NOMO-1 treated with DMSO at 0.1 percent for 48 hours (cell line): Measurements from ENCODE around the gene NOL12.
"Not testable (repeated sequence)": the region's sequence is repeated elsewhere in the genome, so short reads cannot be mapped to it uniquely, and the experiment has no call there.

ENCODE experiments used
- DNase-seq: peaks from one replicate; lab custom pipeline; 2025; ENCODE audit not compliant: unreplicated experiment; lab: John Stamatoyannopoulos, UW

Gene NOL12

DNA sequence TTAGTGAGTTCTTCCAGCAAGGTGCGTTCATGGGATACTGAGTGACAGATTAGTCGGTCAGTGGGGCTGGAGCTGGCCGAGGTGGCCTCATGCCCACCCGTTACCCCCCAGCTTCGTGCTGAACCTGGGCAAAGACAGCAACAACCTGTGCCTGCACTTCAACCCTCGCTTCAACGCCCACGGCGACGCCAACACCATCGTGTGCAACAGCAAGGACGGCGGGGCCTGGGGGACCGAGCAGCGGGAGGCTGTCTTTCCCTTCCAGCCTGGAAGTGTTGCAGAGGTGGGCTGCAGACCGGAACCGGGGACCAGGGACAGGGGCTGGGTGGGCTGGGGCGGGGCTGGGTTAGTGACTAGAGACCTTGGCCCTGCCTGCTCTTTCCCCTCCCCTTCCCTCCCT is 7.8 kb upstream of the NOL12 start:
- DNase-seq, result no peak

DNA sequence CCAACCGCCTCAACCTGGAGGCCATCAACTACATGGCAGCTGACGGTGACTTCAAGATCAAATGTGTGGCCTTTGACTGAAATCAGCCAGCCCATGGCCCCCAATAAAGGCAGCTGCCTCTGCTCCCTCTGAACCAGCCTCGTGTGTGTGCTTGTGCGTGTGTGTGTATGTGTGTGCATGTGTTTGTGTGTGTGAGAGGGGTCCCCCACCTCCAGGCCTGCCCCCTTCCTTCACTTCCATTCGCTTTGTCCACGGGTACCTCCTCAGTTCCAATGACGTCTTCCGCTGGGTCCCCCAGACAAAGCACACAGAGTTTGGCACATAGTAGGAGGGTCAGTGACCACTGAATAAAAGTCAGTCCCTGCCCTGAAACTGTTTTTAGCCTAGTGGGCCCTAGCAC is 6.5 kb upstream of the NOL12 start:
- no peak for DNase-seq

DNA sequence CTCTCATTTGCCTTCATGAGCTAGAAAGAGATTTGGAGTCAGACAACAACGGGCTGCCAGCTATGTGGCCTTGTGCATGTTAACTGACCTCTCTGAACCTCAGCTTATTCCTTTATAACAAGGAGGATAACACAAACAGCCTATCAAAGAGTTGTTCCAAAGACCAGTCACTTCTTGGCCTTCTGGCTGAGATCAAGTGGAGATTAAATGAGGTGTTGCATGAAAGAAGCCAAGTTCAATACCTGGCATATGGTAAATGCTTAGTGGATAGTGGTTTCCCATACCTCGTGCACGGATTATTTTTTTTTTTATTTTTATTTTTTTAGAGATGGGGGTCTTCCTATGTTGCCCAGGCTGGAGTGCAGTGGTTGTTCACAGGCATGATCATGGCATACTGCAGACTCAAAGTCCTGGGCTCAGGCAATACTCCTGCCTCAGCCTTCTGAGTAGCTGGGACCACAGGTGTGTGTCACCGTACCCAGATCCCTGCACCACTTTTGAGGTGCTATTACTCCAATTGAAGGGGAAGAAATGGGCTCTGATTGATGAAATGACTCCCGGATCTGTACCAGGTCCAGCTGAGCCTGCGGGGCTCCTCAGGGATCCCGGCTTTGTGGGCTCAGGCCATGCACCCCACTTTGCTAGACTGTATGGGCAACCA is 5.8 kb upstream of the NOL12 start:
- no peak for DNase-seq

DNA sequence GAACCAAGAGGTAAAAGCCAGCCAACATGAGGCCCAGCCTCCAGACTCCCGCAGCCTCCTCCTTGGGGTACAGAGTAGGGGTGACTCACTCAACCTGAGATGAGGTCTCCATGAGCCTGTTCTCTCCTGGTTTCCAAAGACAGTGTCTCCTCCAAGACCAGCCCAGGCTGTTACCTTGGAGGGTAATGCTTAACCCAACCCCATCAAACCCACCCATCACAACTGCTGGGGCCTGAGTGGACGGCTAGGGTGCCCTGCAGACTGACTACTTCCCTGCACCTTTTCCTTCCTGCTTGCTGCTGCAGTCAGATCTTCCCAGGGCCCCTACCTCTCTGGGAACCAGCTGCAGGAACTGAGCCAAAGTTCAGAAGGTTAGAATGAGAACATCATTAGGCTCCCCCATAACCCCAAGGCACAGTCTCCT is 5.1 kb upstream of the NOL12 start:
- no peak for DNase-seq

DNA sequence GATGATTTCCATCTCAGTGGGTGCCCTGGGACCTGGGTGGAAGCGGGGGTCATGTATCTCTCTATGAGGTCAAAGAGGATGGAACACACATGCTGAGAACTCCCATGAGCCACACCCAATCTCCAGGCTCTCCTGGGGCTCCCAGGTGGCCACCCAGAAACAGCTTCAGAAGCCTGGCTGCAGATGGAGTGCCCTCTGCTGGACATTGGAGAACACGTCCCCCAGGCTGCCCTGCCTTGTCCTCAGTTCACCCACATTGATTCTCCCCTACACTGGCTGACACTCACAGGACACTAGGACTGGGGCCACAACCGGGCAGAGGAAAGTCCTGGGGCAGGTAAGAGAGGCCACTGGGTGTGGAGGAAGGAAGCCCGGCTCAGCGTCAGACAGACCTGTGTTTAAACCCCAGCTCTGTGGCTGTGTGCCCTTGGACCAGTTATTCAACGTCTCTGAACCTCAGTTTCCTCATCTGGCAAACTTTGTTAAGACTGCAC is 4.5 kb upstream of the NOL12 start:
- peak; percentile 68 for DNase-seq

DNA sequence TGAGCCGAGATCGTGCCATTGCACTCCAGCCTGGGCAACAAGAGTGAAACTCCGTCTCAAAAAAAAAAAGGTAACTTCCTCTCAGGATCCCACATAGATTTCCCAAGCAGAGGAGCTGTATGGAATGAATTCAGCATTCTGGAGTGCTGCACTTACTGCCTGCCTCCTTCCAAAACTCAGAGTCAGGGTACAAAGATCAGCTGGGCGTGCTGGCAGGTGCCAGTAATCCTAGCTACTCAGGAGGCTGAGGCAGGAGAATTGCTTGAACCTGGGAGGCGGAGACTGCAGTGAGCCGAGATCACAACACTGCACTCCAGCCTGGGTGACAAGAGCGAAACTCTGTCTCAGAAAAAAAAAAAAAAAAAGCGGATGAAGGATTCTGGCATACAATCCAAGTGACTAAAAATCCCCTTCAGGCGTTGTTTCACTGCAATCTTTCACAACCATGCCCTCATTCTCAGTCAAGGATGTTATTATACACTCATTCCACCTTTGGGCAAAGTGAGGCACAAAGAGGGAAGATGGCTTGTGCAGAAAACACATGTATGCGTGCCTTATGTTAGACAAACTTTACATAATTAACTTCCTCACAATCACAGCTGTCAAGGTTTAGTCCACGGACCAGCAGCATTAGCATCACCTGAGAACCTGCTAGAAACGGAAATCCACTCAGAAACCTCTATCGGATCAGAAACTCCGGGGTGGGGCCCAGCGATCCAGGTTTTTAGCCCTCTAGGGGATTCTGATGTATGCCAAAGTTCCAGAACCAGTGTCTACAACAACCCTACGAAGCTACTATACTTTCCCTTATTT is 1.1 kb upstream of the NOL12 start:
- no peak for DNase-seq

DNA sequence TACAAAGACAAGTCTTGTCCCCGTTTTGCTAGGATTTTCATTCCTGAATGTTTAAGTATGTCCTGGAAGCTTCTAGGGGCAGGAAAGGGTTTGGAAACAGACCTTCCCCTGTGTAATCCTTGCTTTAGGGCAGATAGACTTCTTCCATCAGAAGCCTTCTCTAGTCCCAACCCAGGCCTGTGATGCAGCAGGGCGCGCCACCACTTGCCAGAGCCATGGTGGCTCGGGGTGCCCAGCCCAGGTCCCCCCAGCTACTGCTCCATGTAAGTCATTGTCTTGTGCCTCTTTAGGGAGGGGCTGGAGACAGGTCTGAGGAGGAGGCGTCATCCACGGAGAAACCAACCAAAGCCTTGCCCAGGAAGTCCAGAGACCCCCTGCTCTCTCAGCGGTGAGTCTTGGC is 4.3 kb downstream of the NOL12 start:
- no peak for DNase-seq

DNA sequence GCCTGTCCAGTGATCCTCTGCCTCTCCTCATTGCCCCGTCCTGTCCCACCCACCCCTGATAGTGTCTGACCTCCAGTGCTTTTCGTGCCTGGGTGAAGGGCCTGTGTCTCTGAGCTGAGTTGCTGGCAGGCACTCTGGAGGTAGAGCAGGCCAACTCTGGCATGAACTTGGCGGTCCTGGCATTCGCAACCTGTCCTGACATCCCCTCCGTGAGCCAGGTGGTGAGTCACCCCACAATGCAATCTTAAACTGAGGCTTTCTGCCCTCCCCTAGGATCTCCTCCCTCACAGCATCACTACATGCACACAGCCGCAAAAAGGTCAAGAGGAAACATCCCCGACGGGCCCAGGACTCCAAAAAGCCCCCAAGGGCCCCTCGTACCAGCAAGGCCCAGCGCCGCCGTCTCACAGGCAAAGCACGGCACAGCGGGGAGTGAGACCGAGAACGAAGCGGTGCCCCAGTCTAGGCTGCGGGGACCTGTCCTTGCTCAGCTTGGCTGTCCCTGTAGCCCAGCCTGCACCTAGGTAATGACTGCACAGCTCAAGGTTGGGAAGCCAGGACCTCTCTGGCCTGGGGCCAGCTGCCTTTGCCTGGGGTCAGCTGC is 4.9 kb downstream of the NOL12 start:
- no peak for DNase-seq

DNA sequence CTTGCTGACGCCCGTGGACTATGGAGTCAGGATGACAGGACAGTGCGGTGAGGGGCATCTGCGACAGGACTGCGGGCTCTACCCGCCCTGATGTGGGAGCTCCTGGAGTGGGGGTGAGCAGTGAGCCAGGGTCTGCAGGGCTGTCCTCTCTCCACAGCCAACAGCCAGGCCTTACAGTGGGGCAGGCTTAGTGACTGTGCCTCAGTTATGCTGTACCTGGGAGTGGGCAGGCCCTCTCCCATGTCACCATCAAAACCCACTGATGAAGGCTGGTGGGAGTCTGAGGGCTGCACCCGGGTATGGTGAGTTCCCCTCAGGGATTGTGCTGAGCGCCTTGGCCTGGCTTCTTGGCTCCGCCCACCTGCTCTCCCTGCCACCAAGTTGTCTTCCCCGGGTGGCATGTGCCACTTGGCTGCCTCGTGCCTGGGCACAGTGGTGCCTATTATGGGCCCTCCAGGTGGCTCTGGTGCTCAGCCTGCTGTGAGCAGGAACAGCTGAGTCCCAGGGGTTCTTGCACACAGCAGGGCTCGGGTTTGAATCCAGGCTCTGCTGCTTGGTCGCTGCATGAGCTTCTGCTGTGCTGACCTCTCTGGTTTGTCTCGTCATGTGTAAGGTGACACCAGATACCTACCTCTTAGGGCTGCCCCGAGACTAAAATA is 6.6 kb downstream of the NOL12 start:
- DNase-seq, result no peak

DNA sequence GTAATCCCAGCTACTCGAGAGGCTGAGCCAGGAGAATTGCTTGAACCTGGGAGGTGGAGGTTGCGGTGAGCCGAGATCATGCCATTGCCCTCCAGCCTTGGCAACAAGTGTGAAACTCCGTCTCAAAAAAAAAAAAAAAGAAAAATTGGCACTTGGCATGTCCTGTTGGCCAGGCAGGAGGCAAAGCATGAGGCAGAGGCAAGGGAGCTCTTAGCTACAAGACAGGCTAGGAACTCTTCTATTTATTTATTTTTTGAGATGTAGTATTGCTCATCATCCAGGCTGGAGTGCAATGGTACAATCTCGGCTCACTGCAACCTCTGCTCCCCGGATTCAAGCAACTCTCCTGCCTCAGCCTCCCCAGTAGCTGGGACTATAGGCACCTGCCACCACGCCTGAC is 8.0 kb downstream of the NOL12 start:
- not testable (repeated sequence) for DNase-seq

DNA sequence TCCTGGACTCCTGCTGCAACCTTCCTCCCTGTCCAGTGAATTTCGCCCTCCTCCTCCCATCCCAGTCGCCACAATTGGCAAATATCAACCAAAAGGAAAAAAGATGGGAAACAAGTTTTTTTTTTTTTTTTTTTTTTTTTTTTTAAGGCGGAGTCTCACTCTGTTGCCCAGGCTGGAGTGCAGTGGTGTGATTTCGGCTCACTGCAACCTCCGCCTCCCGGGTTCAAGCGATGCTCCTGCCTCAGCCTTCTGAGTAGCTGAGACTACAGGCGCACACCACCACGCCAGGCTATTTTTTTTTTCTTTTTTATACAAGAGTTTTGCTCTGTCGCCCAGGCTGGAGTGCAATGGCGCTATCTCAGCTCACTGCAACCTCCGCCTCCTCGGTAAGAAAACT is 10.1 kb downstream of the NOL12 start:
- DNase-seq, result not testable (repeated sequence)

DNA sequence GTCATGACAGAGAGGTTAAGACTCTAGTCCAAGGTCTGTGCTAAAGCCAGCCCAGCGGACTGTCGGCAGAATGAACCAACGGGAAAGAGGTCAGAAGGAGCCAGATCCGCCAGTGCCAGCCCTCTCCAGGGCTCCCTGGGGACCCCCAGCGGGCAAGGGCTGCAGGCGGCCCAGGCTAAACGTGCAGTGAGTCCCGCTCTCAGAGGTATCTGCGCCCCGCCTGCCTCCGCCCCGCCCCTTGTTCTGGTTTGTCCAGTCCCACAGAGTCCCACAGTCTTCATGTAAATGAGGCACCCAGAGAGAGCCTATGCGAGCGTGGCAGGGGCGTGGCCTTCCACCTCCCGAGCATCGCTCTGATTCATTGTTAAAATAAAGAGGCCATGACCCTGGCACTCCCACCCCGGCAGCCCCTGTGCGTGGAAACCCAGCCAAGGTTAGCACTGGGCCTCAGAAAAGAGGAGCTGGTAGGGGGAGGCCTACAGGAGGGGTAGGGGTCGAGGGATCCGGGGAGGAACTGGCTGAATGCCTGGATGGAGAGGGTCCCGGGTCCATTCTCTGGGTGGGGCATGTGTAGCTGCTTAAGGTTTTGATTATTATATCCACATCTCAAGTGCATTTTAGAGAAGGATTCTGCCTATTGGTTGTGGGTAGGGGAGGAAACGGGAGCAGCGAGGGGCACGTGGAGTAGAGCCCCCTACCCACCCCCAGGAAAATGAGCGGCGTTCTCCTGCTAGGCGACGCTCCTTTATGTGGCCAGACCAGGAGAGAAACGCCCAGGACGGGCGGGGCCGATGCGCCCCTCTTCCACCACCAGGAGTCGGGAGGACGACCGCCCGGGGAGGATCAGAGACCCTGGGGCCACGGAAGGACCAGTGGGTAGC is 10.8 kb downstream of the NOL12 start, which contains the start of gene TRIOBP:
TRIOBP (plus strand) TSS at position 392 of the 881 bp plus-strand sequence. CDS start 4,318 bp downstream, outside the sequence.
- peak; percentile 35 for DNase-seq

DNA sequence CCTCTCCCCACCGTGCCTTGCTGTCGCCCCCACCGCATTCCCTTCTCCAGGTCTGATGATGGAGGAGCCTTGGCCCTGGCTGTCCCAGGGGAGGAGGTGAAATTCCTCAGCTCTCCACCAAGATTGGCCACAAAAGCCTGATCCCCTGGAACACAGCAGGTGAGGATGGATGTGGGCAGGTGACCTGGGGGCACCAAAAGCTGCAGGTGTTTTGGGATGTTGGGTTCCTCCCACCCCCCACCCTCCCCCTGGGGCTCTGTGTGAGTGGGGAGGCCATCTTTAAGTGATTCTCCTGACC is 11.3 kb downstream of the NOL12 start:
- no peak for DNase-seq

DNA sequence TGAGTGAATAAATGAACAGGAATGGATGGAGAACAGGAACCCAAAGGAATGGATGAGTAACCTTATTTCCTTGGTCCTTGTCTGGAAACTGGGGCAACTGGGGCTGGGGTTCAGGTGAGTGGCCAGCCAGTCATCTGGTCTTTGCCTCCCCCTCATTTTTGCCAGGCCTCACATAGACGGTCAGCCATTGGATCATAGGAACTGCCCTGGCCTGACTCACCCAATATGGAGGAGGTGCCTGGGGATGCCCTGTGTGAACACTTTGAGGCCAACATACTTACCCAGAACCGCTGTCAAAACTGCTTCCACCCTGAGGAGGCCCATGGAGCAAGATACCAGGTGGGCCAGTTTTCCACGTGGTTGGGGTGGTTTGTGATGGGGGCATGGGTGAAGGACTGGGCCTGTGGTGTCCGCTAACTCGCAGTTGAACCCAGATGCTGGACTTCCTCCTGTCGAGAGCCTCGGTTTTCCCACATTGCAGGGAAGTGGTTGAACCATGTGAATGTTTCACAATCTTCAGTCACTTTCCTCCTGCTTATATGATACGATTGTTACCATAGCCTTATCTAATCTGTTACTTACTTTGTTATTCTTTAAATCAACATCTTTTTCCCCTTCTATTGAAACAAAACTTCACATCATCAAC is 15.1 kb downstream of the NOL12 start:
- no peak for DNase-seq

DNA sequence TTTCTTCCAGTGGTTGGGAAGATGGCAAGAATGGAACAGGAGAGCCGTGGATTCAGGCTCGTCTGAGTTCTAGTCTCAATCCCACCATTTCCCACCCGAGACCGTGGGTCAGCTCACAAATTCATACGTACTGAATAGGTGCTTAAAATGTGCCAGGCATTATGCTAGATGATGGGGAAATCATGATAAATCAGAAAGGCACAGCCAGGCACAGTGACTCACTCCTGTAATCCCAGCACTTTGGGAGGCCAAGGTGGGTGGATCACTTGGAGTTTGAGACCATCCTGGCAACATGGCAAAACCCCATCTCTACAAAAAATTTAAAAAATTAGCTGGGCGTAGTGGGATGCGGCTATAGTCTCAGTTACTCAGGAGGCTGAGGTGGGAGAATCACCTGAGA is 17.8 kb downstream of the NOL12 start:
- DNase-seq, result no peak

DNA sequence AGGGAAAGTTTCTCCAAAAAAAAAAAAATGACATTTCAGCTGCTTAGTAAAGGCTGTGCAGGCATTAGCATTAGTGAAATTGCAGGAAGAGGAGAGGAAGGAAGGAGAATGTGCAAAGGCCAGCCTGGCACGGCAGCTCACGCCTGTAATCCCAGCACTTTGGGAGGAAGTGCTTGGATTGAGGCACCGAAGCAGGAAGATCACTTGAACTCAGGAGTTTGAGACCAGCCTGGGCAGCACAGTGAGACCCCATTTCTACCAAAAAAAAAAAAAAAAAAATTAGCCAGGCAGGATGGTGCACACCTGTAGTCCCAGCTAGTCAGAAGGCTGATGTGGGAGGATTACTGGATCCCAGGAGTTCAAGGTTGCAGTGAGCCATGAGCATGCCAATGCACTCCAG is 18.5 kb downstream of the NOL12 start:
- DNase-seq, result no peak

DNA sequence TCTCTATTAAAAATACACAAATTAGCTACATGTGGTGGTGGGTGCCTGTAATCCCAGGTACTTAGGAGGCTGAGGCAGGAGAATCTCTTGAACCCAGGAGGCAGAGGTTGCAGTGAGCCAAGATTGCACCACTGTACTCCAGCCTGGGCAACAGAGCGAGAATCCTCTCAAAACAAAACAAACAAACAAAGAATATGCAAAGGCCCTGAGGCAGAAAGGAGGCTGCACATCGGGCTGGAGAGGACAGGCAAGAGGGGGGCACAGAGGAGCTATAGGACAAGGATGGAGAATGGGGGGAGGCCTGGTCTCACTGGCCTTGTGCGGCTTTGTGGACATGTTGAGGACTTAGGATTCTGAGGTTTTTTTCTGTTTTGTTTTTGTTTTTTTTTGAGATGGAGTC is 19.1 kb downstream of the NOL12 start:
- no peak for DNase-seq

DNA sequence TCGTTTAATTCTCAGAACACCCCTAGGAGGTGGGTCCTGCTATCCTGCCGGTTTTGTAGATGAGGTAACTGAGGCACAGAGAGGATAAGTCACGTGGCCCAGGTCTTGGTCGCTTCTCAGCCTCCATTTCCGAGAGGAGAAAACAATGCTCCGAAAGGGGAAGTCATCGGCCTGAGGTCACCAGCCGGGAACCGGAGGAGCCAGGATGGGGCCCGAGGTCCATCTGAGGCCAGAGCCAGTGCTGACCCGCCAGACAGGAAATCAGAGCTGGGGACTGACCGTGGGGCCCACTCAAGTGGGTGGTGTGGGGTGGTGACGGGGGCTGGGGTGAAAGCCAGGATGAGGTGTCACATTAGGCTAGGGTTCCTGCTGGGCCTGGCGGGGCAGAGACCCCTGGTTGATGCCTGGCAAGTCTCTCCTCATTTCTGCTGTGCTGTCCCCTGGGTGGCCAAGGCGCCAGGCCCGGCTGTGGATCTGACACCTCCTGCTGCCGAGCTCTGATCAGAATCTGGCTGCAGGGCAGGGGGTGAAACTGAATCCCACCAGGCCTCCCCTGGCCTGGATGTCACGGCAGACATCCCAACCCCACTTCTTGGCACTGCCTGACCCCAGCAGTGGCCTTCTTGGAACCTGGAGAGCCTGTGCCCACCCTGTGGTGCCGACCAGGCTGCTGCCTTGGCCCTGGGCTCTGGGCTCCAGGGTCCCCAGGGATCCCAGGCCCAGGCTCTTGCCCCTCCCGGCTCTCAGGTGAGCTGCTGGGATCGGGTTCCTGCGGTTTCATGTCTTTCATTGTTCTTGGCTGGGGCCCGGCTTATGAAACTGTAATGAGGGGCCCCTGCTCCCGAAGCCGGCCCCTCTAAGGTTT is 22.7 kb downstream of the NOL12 start:
- DNase-seq, result peak; percentile 13

DNA sequence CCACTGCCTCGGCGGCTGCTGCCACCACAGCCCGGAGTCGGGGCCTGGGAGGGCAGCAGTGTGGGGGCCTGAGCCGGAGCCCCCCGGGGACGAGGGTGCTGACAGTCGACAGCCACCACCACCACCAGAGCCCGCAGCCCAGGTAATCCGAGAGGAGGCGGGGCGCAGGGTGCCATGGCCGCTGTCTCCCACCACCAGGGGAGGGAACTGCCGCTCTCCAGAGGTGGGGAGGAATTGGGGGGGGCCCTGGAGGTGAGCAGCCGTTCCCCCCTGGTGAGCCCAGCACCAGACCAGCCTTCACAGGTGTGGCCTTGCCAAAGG is 23.3 kb downstream of the NOL12 start:
- DNase-seq, result no peak
